Epithelial cell of esophagus (primary cell): ENCODE measurements around the gene IFIT3.
A peak's percentile ranks its signal among the peaks of the same experiment; 100 is the strongest.
"Not testable (repeated sequence)": the region's sequence is repeated elsewhere in the genome, so short reads cannot be mapped to it uniquely, and the experiment has no call there.

Experiments used
- DNase-seq: peaks from one replicate; pipeline ENCODE4 v3.0.0; 2010; ENCODE audit warnings: low read depth
- H3K4me3 ChIP-seq: 2 replicates; pipeline ENCODE4 v1.5.1; 2011; ENCODE audit warnings: mild to moderate bottlenecking, low read length, control low read depth
- TF ChIP-seq, protein P1 (sequence below): IDR thresholded peaks from 2 replicates; pipeline ENCODE4 v1.5.1; 2011; ENCODE audit warnings: low read depth, mild to moderate bottlenecking, low read length, control low read depth, inconsistent platforms; ENCODE audit not compliant: insufficient read depth; ENCODE audit errors: missing control alignments

The IFIT3 gene

DNA sequence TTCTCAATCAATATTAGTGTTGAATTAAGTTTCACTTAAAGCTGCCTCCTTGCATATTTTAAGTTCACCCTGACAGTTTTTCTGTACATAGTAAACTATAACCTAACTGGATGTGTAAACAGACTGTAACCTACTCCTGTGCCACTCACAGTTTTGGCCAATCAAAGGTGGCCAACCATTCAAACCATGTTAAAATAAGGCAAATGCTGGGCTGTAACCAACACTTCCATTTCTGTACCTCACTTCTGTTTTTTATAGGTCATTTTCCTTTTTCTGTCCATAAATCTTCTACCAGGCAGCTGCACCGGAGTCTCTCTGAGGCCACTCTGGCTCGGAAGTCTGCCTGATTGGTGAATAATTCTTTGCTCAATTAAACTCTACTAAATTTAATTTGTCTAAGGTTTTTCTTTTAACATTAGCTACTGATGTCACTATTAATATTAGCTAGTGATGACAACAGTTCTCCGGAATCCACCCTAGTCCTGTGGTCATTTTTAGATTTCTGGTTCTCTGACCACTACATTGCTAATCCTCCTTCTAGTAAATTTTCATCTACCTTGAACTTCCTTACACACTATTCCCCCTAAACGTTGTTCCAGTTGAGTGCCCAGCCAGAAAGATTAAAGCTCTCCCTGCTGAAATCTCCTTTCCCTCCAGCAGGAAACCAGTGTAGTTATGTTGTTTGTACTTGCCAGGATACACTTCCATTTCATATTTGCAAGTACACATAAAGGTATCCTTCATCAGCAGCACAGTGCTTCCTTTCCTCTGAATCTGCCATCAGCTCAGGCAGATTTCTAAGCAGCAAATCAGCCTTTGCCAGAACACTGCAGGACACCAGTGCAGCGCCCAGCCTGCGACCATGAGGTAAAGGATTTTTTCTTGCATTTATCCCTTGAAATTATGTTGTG, 44.5 kb upstream of the IFIT3 start:
- TF ChIP-seq, protein P1, sequence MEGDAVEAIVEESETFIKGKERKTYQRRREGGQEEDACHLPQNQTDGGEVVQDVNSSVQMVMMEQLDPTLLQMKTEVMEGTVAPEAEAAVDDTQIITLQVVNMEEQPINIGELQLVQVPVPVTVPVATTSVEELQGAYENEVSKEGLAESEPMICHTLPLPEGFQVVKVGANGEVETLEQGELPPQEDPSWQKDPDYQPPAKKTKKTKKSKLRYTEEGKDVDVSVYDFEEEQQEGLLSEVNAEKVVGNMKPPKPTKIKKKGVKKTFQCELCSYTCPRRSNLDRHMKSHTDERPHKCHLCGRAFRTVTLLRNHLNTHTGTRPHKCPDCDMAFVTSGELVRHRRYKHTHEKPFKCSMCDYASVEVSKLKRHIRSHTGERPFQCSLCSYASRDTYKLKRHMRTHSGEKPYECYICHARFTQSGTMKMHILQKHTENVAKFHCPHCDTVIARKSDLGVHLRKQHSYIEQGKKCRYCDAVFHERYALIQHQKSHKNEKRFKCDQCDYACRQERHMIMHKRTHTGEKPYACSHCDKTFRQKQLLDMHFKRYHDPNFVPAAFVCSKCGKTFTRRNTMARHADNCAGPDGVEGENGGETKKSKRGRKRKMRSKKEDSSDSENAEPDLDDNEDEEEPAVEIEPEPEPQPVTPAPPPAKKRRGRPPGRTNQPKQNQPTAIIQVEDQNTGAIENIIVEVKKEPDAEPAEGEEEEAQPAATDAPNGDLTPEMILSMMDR = no peak
- no peak overlapping the region for H3K4me3 ChIP-seq
- DNase-seq = no peak

DNA sequence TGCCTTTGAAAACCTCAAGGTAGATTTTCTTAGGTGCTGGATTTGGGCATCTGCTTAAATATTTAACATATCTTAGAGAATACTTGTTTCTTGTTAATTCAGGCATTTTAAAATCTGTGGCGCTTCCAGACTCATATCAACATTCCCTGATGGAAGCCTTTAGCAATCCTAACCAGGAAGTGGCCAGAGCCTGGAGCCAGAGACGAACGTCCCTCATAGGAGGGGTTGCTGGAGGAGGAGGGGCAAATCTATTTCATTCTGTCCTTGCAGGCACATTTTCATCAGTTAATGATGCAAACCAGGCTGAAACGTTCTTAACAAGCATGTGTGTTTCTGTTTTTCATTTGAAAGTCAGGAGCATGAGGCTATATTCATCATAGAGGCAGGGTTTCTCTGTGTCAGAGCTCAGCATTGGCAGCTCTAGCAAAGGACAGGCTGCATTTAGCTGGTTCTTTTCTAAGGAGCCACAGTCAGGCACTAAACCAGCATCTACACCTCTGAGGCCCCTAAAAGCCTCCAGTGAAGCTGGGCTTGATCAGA, 43.8 kb upstream of the IFIT3 start:
- no peak overlapping the region for H3K4me3 ChIP-seq
- TF ChIP-seq, protein P1 = no peak
- DNase-seq = peak; percentile 41

DNA sequence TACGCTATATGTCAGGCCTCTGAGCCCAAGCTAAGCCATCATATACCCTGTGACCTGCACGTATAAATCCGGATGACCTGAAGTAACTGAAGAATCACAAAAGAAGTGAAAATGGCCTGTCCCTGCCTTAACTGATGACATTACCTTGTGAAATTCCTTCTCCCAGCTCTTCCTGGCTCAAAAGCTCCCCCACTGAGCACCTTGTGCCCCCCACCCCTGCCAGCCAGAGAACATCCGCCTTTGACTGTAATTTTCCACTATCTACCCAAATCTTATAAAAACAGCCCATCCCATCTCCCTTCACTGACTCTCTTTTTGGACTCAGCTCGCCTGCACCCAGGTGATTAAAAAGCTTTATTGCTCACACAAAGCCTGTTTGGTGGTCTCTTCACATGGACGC, 43.1 kb upstream of the IFIT3 start:
- not testable (repeated sequence) for H3K4me3 ChIP-seq, DNase-seq

DNA sequence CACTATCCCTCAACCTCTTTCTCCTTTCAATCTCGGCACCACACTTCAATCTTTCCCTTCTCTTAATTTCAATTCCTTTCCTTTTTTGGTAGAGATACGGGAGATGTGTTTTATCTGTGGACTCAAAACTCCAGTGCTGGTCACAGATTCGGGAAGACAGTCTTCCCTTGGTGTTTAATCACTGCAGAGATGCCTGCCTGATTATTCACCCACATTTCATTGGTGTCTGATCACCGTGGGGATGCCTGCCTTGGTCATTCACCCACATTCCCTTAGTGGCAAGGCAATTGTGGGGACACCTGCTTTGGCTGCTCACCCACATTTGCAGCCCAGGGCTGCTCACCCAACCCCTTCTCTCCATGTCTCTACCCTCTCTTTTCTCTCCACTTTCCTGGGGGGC, 42.5 kb upstream of the IFIT3 start:
- not testable (repeated sequence) for H3K4me3 ChIP-seq, DNase-seq

DNA sequence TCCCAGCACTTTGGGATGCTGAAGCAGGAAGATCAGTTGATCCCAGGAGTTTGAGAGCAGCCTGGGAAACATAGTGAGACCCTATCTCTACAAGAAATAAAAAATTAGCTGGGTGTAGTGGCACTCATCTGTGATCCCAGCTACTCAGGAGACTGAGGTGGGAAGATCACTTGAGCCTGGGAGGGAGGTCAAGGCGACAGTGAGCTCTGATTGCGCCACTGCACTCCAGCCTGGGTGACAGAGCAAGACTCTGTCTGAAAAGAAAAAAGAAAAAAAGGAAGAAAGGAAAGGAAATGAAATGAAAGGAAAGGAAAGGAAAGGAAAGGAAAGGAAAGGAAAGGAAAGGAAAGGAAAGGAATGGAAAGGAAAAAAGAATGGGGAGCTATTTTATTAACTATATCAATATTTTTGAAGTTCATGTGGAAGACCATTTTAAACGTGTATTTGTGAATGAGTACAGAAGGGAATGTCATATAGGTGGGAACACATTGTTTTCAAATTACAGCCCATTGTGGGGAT, 33.0 kb upstream of the IFIT3 start:
- DNase-seq = no peak
- no peak overlapping the region for H3K4me3 ChIP-seq
- TF ChIP-seq, protein P1 = no peak

DNA sequence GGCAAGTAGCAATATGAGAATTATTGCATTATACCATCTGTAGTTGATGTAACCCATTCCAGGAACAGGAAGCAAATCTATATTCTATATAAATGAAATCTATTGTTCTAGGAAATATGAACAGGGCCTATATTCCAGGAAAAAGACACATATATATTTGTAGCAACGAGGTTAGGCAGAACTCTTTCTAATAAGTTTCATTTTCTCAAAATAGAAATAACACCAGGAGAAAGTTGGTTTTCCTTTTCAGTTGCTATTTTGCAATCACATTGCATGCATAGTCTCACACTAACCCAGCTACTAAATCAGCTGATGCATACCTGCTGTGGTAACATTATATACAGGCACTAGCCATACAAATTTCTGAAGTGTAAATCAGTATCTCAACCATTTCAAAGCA, 32.2 kb upstream of the IFIT3 start:
- TF ChIP-seq, protein P1 = no peak
- peak; percentile 62 for DNase-seq
- H3K4me3 ChIP-seq = no peak overlapping the region

DNA sequence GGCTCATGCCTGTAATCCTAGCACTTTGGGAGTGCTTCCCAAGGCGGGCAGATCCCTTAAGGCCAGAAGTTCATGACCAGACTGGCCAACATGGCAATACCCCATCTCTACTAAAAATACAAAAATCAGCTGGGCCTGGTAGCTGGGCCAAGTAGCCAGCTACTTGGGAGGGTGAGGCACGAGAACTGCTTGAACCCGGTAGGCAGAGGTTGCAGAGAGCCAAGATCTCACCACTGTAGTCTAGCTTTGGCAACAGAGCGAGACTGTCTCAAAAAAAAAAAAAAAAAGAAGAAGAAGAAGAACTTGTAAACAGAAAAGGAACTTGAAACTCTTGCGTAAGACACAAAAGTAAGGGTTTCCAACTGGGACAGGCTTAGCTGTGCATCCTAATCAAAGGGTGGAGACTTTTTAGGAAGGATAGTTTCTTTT, 31.6 kb upstream of the IFIT3 start:
- DNase-seq = peak; percentile 54
- TF ChIP-seq, protein P1 = no peak
- no peak overlapping the region for H3K4me3 ChIP-seq

DNA sequence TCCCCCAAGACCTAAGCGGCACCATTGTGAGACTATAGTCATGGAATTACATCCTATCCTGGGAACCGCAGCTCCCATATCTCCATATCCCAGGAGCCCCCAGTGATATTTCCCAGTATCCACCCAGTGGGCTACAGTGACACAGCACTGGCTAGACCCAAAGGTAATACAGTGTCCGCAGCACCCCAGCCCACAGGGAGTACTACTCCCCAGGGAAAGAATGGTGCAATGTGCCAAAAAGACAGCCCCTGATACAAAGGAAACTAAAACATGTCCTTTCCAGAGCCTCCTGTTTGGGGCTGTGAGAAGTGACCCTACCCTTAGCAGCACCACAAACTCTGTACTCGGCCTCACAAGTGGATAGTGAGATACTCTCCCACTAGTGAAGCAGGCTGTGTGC, 30.4 kb upstream of the IFIT3 start:
- TF ChIP-seq, protein P1 = no peak
- no peak for DNase-seq

More for the DNA sequence above, 30.4 kb upstream of the IFIT3 start:
- H3K4me3 ChIP-seq = no peak overlapping the region
